AG10803 (cell line): ENCODE data around the gene RIT1.
"Not testable (repeated sequence)": the region's sequence is repeated elsewhere in the genome, so short reads cannot be mapped to it uniquely, and the experiment has no call there.

Experiments
- DNase-seq: peaks from one replicate; pipeline ENCODE4 v3.0.0; 2010; ENCODE audit warnings: low read depth
- H3K4me3 ChIP-seq: 2 replicates; pipeline ENCODE4 v1.5.1; 2011; ENCODE audit warnings: mild to moderate bottlenecking, low read length, control low read depth
- TF ChIP-seq, protein P1 (sequence below): conservative IDR thresholded peaks from 2 replicates; pipeline ENCODE4 v1.5.1; 2011; ENCODE audit warnings: mild to moderate bottlenecking, low read length, control low read depth, inconsistent platforms

The RIT1 gene

DNA sequence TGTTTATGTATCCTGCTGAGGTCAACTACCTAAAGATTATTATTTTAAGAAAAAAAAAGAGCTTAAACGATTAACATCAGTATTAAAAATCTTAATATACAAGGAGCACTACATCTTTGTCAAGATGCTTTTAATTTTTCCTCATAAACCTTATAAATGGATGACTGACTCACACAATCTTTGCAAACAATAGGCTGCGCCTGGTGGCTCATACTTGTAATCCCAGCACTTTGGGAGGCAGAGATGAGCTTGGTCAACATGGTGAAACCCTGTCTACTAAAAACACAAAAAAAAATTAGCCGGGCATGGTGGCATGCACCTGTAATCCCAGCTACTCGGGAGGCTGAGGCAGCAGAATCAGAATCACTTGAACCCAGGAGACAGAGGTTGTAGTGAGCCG lies 21.3 kb upstream of the RIT1 start:
- peak overlapping the region; percentile 97; the same call in 1 of the 2 replicates for H3K4me3 ChIP-seq
- TF ChIP-seq, protein P1, sequence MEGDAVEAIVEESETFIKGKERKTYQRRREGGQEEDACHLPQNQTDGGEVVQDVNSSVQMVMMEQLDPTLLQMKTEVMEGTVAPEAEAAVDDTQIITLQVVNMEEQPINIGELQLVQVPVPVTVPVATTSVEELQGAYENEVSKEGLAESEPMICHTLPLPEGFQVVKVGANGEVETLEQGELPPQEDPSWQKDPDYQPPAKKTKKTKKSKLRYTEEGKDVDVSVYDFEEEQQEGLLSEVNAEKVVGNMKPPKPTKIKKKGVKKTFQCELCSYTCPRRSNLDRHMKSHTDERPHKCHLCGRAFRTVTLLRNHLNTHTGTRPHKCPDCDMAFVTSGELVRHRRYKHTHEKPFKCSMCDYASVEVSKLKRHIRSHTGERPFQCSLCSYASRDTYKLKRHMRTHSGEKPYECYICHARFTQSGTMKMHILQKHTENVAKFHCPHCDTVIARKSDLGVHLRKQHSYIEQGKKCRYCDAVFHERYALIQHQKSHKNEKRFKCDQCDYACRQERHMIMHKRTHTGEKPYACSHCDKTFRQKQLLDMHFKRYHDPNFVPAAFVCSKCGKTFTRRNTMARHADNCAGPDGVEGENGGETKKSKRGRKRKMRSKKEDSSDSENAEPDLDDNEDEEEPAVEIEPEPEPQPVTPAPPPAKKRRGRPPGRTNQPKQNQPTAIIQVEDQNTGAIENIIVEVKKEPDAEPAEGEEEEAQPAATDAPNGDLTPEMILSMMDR = no peak
- peak; percentile 58 for DNase-seq

DNA sequence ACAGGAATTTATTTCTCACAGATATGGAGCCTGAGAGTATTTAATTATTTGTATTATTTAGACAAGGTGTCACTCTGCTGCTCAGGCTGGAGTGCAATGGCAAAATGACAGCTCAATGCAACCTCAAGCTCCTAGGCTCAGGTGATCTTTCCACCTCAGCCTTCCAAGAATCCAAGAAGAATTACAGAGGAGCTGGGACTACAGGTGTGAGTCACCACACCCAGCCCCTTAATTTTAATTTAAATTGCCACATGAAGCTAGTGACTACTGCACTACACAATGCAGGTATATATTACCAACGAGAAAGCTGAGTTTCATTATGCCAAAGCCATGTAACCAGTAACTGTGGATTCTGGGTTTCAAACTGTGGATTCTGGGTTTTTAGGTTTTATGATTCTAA lies 20.9 kb upstream of the RIT1 start:
- DNase-seq = no peak
- TF ChIP-seq, protein P1 = no peak
- H3K4me3 ChIP-seq = no peak overlapping the region

GRCh38 chr1:155931332-155932038 lies 20.3 kb upstream of the RIT1 start:
- TF ChIP-seq, protein P1 = no peak
- H3K4me3 ChIP-seq = peak overlapping the region; percentile 39
- DNase-seq = peak; percentile 65

DNA sequence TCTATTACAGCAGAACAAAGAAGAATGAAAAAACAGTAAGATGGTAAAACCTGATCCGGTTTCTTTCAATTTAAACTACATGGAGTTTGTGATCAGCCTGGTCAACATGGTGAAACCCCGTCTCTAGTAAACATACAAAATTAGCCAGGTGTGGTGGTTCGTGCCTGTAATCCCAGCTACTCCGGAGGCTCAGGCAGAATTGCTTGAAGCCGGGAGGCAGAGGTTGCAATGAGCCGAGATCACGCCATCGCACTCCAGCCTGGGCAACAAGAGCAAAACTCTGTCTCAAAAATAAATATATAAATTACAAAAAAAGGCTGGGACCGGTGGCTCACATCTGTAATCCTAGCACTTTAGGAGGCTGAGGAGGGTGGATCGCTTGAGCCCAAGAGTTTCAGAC lies 19.6 kb upstream of the RIT1 start:
- DNase-seq = not testable (repeated sequence)
- H3K4me3 ChIP-seq = peak overlapping the region; percentile 39

- no peak for DNase-seq
- H3K4me3 ChIP-seq = no peak overlapping the region
- TF ChIP-seq, protein P1 = no peak
These were observed 17.9 kb upstream of the RIT1 start for GRCh38 chr1:155929057-155929456.

DNA sequence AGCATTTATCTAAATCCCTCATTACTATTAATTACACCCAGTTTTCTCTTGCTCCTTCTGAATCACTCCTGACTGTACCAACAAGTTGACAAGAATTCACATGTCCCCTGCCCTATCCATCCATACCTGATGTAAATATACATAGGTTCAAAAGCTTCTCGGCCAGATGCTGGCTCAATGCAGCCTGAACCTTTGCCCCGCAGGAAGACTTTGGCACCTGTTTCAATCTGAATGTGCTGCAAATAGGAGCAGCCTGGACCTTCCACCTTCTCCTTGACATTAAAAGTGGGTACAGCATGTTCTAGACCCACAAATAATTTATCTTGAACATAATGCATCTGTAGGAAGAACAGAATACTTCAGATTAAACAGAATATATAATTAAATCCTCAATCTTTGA lies 14.4 kb upstream of the RIT1 start:
- no peak for DNase-seq
- TF ChIP-seq, protein P1 = no peak
- no peak overlapping the region for H3K4me3 ChIP-seq

GRCh38 chr1:155920717-155921116 lies 9.6 kb upstream of the RIT1 start:
- no peak for DNase-seq
- TF ChIP-seq, protein P1 = no peak
- H3K4me3 ChIP-seq = no peak overlapping the region
